ENCODE results near the gene FAM32A. TPM values are rescaled to one million over a fixed set of nuclear protein-coding genes. Genes with fewer than 3 reads are reported as not detected.

FAM32A gene
- total RNA-seq, 2 experiments from 2014 or later: 38.2 to 41.9 TPM

GRCh38 chr19:16206046-16206605 is 20.9 kb downstream of the FAM32A start:
- Mint-ChIP-seq H3K4me1 (ENCODE audit: low read depth) (peaks cover 57% of the 10 kb centered on the region), H3K27ac (no peak overlapping the region), H3K27me3 (ENCODE audit: low read depth) (no peaks in the 10 kb centered on the region), H3K4me3 (no peak overlapping the region), H3K9me3 (no peaks in the 10 kb centered on the region), H3K36me3 (ENCODE audit: low read depth) (peaks cover 41% of the 10 kb centered on the region)
- intact Hi-C loops (cut with micrococcal nuclease): no loop called here
- DNase-seq: no peak
- CTCF ChIA-PET: no interaction called here

- Mint-ChIP-seq H3K4me1 (ENCODE audit: low read depth) (peaks cover 54% of the 10 kb centered on the region), H3K27me3 (ENCODE audit: low read depth) (no peaks in the 10 kb centered on the region), H3K27ac (no peak overlapping the region), H3K9me3 (no peaks in the 10 kb centered on the region), H3K36me3 (ENCODE audit: low read depth) (peaks cover 46% of the 10 kb centered on the region), H3K4me3 (no peak overlapping the region)
- intact Hi-C loops (cut with micrococcal nuclease): no loop called here
- DNase-seq: no peak
- CTCF ChIA-PET: no interaction called here
These were observed 21.4 kb downstream of the FAM32A start for GRCh38 chr19:16206637-16207036.

DNA sequence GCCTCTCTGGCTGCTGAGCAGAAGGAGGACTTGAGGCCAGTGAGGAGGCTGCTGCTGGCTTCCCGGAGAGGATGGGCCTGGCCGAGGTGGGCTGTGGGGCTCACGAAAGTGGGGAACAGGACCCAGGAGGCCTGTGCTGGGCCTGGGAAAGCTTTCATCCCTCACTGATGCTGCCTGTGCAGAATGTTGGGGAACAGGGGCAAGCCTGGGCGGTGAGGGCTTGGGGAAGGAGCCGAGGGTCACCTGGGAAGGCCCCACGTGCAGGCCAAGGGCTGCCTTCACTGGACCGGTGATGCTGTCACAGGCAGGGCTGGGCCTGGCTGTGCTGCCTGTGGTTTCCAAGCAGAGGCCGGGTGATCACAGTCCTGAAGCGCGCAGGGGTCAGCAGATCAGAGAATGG is 21.9 kb downstream of the FAM32A start:
- intact Hi-C loops (cut with micrococcal nuclease): no loop called here
- Mint-ChIP-seq H3K9me3 (no peaks in the 10 kb centered on the region), H3K4me1 (ENCODE audit: low read depth) (peaks cover 56% of the 10 kb centered on the region), H3K4me3 (no peak overlapping the region), H3K27ac (no peak overlapping the region), H3K27me3 (ENCODE audit: low read depth) (no peaks in the 10 kb centered on the region), H3K36me3 (ENCODE audit: low read depth) (peaks cover 50% of the 10 kb centered on the region)
- DNase-seq: no peak
- CTCF ChIA-PET: no interaction called here

DNA sequence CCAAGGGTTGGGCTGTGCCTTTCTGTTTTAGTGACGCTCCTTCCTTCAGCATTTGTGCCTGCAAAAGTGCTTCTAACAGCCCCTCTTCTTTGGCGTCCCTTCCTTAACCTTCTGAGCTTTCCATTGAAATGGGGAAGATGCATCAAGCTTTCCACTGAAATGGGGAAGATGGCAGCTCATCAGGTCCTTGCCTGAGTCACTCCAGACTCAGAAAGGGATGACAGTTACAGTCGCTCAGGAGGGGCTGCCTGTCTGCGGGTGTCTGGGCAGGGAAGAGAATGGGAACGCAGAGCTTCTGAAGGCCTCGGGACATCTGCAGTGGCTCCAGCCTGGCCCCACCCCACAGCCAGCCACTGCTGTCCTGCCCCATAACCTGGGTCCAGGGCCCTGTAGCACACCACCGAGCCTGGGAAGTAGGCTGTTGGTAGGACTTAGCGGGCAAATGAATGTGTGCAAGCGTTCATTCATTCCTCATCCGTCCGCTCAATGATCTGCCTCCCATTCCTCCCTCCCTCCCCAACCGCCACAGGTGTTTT is 22.3 kb downstream of the FAM32A start:
- H3K4me1 Mint-ChIP-seq (ENCODE audit: low read depth): peaks cover 58% of the 10 kb centered on the region

GRCh38 chr19:16208064-16208759 is 23.0 kb downstream of the FAM32A start:
- H3K4me1 Mint-ChIP-seq (ENCODE audit: low read depth): peaks cover 58% of the 10 kb centered on the region
- peak; percentile 18 for DNase-seq
- H3K36me3 Mint-ChIP-seq (ENCODE audit: low read depth): peaks cover 54% of the 10 kb centered on the region
- no peaks in the 10 kb centered on the region for H3K27me3 Mint-ChIP-seq (ENCODE audit: low read depth)
- no peak overlapping the region for H3K4me3 Mint-ChIP-seq
- CTCF ChIA-PET: no interaction called here
- peak overlapping the region; percentile 88 for H3K27ac Mint-ChIP-seq
- intact Hi-C loops (cut with micrococcal nuclease): no loop called here
- no peaks in the 10 kb centered on the region for H3K9me3 Mint-ChIP-seq

More for the DNA sequence above, 22.3 kb downstream of the FAM32A start:
- no peak for DNase-seq
- intact Hi-C loops (cut with micrococcal nuclease): no loop called here
- Mint-ChIP-seq H3K36me3 (ENCODE audit: low read depth) (peaks cover 51% of the 10 kb centered on the region), H3K9me3 (no peaks in the 10 kb centered on the region), H3K27me3 (ENCODE audit: low read depth) (no peaks in the 10 kb centered on the region), H3K27ac (peak overlapping the region; percentile 88), H3K4me3 (no peak overlapping the region)
- CTCF ChIA-PET: no interaction called here

GRCh38 chr19:16208847-16209665 is 23.8 kb downstream of the FAM32A start:
- intact Hi-C loops (cut with micrococcal nuclease): no loop called here
- Mint-ChIP-seq H3K27me3 (ENCODE audit: low read depth) (no peaks in the 10 kb centered on the region), H3K4me3 (no peak overlapping the region), H3K4me1 (ENCODE audit: low read depth) (peaks cover 56% of the 10 kb centered on the region), H3K9me3 (no peaks in the 10 kb centered on the region), H3K36me3 (ENCODE audit: low read depth) (peaks cover 51% of the 10 kb centered on the region), H3K27ac (no peak overlapping the region)
- CTCF ChIA-PET: no interaction called here
- no peak for DNase-seq

DNA sequence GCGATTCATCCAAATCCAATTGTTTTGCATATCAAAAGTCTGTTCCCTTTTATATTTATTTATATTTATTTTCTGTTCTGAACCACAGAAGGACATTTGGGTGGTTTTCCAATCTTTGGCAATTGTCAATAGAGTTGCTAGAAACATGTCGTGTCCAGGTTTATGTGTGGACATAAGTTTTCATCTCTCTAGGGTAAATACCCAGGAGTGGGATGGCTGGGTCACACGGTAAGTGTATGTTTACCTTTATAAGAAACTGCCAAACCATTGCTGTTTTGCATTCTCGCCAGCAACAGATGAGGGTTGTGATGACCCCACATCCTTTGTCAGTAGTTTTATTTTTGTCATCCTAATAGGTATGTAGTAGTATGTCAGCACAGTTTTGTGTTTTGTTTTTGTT is 25.0 kb downstream of the FAM32A start:
- CTCF ChIA-PET: no interaction called here
- Mint-ChIP-seq H3K4me1 (ENCODE audit: low read depth) (peaks cover 61% of the 10 kb centered on the region), H3K9me3 (no peaks in the 10 kb centered on the region), H3K27me3 (ENCODE audit: low read depth) (no peaks in the 10 kb centered on the region), H3K27ac (no peak overlapping the region), H3K4me3 (no peak overlapping the region), H3K36me3 (ENCODE audit: low read depth) (peaks cover 51% of the 10 kb centered on the region)
- DNase-seq: no peak
- intact Hi-C loops (cut with micrococcal nuclease): no loop called here

- H3K4me1 Mint-ChIP-seq (ENCODE audit: low read depth): peaks cover 71% of the 10 kb centered on the region
- H3K27ac Mint-ChIP-seq: peak overlapping the region; percentile 48
- CTCF ChIA-PET: interaction anchor here (0.6 to 1.4 kb wide), 2 partner anchors 18 to 171 kb away, joined by 3 to 4 read pairs; no protein-coding TSS in a partner anchor
- no peaks in the 10 kb centered on the region for H3K27me3 Mint-ChIP-seq (ENCODE audit: low read depth)
- peaks cover 2% of the 10 kb centered on the region for H3K9me3 Mint-ChIP-seq
- no peak for DNase-seq
- H3K4me3 Mint-ChIP-seq: no peak overlapping the region
- intact Hi-C loops (cut with micrococcal nuclease): no loop called here
- peaks cover 67% of the 10 kb centered on the region for H3K36me3 Mint-ChIP-seq (ENCODE audit: low read depth)
These were observed 27.9 kb downstream of the FAM32A start for GRCh38 chr19:16213076-16213475.

GRCh38 chr19:16216744-16217670 is 31.8 kb downstream of the FAM32A start:
- Mint-ChIP-seq H3K4me3 (peak overlapping the region; percentile 1), H3K9me3 (peaks cover 26% of the 10 kb centered on the region), H3K36me3 (ENCODE audit: low read depth) (peaks cover 76% of the 10 kb centered on the region), H3K27me3 (ENCODE audit: low read depth) (no peaks in the 10 kb centered on the region), H3K4me1 (ENCODE audit: low read depth) (peaks cover 62% of the 10 kb centered on the region), H3K27ac (peak overlapping the region; percentile 42)
- CTCF ChIA-PET: interaction anchor here (1.1 to 2.1 kb wide), 2 partner anchors 30 to 166 kb away, joined by 3 to 5 read pairs; no protein-coding TSS in a partner anchor
- peak; percentile 27 for DNase-seq
- intact Hi-C loops (cut with micrococcal nuclease): no loop called here

DNA sequence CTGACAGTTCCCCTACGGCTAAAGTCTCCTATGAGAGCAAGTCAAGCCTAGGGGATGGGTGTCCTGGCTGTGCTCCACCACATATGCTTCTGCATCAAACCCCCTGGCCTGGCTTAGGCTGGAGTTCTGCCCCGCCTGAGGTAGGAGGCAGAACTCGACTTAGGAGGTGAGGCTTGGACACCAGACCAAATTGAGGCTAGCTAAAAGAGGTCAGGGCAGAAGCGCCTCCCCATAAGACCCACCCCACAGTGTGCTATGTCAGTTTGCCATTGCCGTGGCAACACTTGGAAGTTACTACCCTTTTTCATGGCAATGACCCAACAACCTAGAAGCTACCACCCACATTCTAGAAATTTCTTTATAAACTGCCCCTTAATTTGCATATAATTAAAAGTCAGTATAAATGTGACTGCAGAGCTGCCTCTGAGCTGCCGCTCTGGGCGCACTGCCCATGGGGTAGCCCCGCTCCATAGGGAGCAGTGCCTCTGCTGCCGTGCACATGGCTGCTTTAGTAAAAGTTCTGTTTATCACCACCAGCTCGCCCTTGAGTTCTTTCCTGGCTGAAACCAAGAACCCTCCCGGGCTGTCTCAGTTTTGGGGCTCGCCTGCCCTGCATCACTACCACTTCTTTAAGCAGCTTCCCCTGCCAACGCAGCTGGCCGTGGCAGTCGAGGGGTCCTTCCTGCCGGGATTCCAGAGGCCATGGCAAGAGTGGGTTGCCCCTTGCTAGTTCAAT is 32.7 kb downstream of the FAM32A start:
- peak overlapping the region; percentile 42 for H3K27ac Mint-ChIP-seq
- peaks cover 53% of the 10 kb centered on the region for H3K4me1 Mint-ChIP-seq (ENCODE audit: low read depth)
- H3K36me3 Mint-ChIP-seq (ENCODE audit: low read depth): peaks cover 74% of the 10 kb centered on the region
- peaks cover 28% of the 10 kb centered on the region for H3K9me3 Mint-ChIP-seq
- no peak for DNase-seq
- no peak overlapping the region for H3K4me3 Mint-ChIP-seq
- intact Hi-C loops (cut with micrococcal nuclease): no loop called here
- CTCF ChIA-PET: interaction anchor here (0.9 to 1.1 kb wide), 2 partner anchors 27 to 29 kb away, joined by 3 read pairs; no protein-coding TSS in a partner anchor
- H3K27me3 Mint-ChIP-seq (ENCODE audit: low read depth): no peaks in the 10 kb centered on the region

GRCh38 chr19:16218851-16219250 is 33.6 kb downstream of the FAM32A start:
- DNase-seq: no peak
- peak overlapping the region; percentile 9 for H3K27ac Mint-ChIP-seq
- CTCF ChIA-PET: interaction anchor here (0.7 to 0.9 kb wide), 2 partner anchors 26 to 430 kb away, joined by 3 read pairs; no protein-coding TSS in a partner anchor
- no peaks in the 10 kb centered on the region for H3K27me3 Mint-ChIP-seq (ENCODE audit: low read depth)
- H3K4me1 Mint-ChIP-seq (ENCODE audit: low read depth): peaks cover 47% of the 10 kb centered on the region
- no peak overlapping the region for H3K4me3 Mint-ChIP-seq
- peaks cover 78% of the 10 kb centered on the region for H3K36me3 Mint-ChIP-seq (ENCODE audit: low read depth)
- peaks cover 28% of the 10 kb centered on the region for H3K9me3 Mint-ChIP-seq
- intact Hi-C loops (cut with micrococcal nuclease): no loop called here
